Cardiac fibroblast (primary cell): ENCODE data around the gene PDXP.

Experiments used
- DNase-seq, 2 donors: peaks; one replicate each; pipeline versions ENCODE4 v3.0.0 to v3.0.0-alpha.2; 2010; ENCODE audit warnings: low read depth in 2 of 2
- H3K4me3 ChIP-seq, 2 donors: replicated peaks in 1 of 2; 1 replicate in 1 of 2; 2 replicates in 1 of 2; pipeline ENCODE4 v1.5.1; 2011; ENCODE audit warnings: low read depth in 2 of 2, low read length in 2 of 2, mild to moderate bottlenecking in 2 of 2, moderate library complexity in 1 of 2
- TF ChIP-seq, protein P1 (sequence below): IDR thresholded peaks from one replicate; pipeline ENCODE4 v1.5.1; 2011; ENCODE audit warnings: low read depth, mild to moderate bottlenecking, low read length, inconsistent platforms

PDXP gene

DNA sequence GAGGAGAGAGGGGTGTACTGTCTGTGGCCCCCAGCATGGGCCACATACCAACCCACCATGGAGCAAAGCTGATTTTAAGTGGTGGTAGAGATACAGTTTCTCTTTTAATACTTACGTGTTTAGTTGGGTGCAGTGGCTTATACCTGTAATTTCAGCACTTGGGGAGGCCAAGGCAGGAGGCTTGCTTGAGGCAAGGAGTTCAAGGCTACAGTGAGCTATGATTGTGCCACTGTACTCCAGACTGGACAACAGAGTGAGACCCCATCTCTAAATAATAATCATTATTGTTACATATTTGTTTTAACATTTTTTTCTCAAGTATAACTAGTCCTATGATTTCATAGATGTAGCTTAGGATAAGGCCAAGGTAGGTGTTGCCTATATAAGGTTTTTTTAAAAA lies 41.1 kb upstream of the PDXP start:
- H3K4me3 ChIP-seq, result no peak overlapping the region
- no peak for DNase-seq
- TF ChIP-seq, protein P1, sequence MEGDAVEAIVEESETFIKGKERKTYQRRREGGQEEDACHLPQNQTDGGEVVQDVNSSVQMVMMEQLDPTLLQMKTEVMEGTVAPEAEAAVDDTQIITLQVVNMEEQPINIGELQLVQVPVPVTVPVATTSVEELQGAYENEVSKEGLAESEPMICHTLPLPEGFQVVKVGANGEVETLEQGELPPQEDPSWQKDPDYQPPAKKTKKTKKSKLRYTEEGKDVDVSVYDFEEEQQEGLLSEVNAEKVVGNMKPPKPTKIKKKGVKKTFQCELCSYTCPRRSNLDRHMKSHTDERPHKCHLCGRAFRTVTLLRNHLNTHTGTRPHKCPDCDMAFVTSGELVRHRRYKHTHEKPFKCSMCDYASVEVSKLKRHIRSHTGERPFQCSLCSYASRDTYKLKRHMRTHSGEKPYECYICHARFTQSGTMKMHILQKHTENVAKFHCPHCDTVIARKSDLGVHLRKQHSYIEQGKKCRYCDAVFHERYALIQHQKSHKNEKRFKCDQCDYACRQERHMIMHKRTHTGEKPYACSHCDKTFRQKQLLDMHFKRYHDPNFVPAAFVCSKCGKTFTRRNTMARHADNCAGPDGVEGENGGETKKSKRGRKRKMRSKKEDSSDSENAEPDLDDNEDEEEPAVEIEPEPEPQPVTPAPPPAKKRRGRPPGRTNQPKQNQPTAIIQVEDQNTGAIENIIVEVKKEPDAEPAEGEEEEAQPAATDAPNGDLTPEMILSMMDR, result no peak

DNA sequence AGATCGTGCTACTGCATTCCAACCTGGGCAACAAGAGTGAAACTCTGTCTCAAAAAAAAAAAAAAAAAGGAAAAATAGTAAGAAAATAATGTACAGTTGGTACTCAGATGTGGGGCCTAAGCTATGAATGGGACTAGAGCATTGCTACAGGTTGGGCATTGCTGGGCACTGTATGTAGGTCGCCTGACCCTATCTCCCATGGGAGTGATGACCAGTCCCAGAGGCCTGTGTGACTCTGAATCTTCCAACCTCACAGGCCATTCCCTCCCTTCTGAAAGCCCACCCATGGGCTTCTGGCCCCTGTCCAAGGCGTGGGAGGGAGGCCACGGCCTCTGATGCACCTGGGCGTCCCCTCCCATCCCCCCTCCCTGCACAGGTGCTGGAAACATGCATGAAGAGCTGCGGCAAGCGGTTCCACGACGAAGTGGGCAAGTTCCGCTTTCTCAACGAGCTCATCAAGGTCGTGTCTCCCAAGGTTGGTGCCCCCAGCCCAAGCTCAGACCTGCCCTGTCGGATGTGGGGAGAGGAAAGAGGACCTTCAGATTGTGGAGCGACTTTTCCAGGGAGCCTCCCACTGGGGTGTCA lies 40.4 kb upstream of the PDXP start:
- no peak for DNase-seq
- H3K4me3 ChIP-seq, result no peak overlapping the region
- TF ChIP-seq, protein P1, result no peak

DNA sequence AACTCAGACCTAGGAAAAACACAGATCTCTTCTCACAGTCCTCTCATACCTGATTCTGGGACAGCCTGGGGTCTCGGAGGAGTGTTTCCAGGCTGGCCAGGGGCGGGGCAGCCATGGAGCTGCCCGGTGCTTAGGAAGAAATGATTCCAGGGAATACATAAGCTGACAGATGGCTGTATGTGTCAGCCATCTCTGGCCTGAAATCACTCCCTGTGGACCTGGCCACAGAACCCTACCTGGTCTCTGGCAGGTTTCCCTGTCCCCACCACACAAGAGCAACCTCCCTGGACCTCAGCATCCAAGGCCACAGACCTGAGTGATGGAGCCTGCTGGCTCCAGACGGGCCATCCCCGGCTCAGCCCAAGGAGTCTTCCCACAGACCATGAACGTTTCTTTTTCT lies 39.8 kb upstream of the PDXP start:
- TF ChIP-seq, protein P1, result no peak
- H3K4me3 ChIP-seq, result no peak overlapping the region
- no peak for DNase-seq

DNA sequence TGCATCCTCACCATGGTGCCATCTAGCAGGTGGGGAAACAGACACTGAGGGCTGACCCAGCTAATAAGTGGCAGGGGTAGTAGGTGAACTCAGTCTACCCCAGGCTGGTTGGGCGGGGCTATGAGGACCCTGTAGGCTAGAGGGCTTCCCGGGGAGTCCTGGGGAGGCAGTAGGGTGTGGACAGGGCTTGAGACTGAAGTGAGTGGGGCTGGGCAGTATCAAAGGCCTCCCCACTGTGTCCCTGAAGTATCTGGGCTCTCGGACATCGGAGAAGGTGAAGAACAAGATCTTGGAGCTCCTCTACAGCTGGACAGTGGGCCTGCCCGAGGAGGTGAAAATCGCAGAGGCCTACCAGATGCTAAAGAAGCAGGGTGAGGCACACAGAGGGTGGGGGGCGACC lies 38.5 kb upstream of the PDXP start:
- no peak for DNase-seq
- TF ChIP-seq, protein P1, result no peak
- H3K4me3 ChIP-seq, result no peak overlapping the region

DNA sequence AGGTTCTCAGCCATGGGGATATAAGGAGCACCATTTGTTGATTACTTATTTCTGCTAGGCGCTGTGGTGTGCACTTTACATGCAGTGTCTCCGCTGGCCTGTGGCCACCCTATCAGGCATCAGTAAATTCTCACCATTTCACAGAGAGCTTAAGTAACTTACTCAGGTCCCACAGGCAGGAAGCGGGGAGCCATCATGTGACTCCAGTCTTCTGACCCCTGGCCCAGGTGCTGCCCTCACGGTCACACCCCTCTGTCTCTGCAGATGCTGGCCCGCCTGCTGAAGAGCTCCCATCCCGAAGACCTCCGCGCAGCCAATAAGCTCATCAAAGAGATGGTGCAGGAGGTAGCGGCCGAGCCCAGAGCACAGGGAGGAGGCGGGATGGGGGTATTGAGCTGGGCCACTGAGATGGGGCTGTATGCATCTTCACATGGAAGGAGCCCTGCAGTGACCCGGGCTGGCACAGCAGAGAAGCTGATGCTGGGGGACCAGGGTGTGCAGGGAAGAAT lies 37.1 kb upstream of the PDXP start:
- TF ChIP-seq, protein P1, result no peak
- H3K4me3 ChIP-seq, result no peak overlapping the region
- DNase-seq, result no peak

- TF ChIP-seq, protein P1, result peak; percentile 76
- H3K4me3 ChIP-seq, result no peak overlapping the region
- peak; percentile 62 to 70 for DNase-seq
These were observed 35.2 kb upstream of the PDXP start for GRCh38 chr22:37623075-37624016.
